HEK293 (cell line): ENCODE results near the gene PRPF40B.

ENCODE experiments used
- CTCF ChIA-PET: fragments of 350-600 bp; formaldehyde crosslinking; extraction: SDS; loops from one replicate; lab custom pipeline; 2021; ENCODE audit warnings: antibody characterized with exemption; lab: Yijun Ruan, JAX
- POLR2A ChIA-PET: fragments of 300-600 bp; formaldehyde crosslinking; extraction: SDS; loops from one replicate; lab custom pipeline; 2020; ENCODE audit warnings: antibody characterized with exemption, inconsistent platforms; lab: Yijun Ruan, JAX
- H3K27ac ChIP-seq: fragments of 200-500 bp; sonication (Bioruptor generic); 2 replicates; pipeline ENCODE4 v1.5.1; 2014; ENCODE audit warnings: low read depth, low read length, control low read depth, inconsistent platforms; ENCODE audit errors: extremely low read depth
- H3K36me3 ChIP-seq, 2 experiments: fragments of 200-500 bp in 1 of 2; sonication (Bioruptor generic) in 1 of 2; 1 replicate in 1 of 2; 2 replicates in 1 of 2; pipeline ENCODE4 v1.5.1; 2014 to 2017; ENCODE audit warnings: inconsistent platforms in 2 of 2, low read length in 2 of 2; ENCODE audit not compliant: control insufficient read depth in 2 of 2, insufficient read depth in 1 of 2
- H3K4me1 ChIP-seq: fragments of 200-500 bp; sonication (Bioruptor generic); 2 replicates; pipeline ENCODE4 v1.5.1; 2014; ENCODE audit warnings: mild to moderate bottlenecking, low read length, inconsistent platforms; ENCODE audit not compliant: control insufficient read depth, insufficient read depth
- H3K4me3 ChIP-seq: 2 replicates; pipeline ENCODE4 v1.5.1; 2011; ENCODE audit warnings: low read depth, mild to moderate bottlenecking, control low read depth, low read length, moderate library complexity
- H3K9me3 ChIP-seq: fragments of 200-500 bp; sonication (Bioruptor generic); 2 replicates; pipeline ENCODE4 v1.5.1; 2014; ENCODE audit warnings: low read depth, low read length, inconsistent platforms; ENCODE audit not compliant: control insufficient read depth, insufficient read depth
- GLIS1 ChIP-seq: fragments of 450-650 bp; formaldehyde crosslinking; IDR thresholded peaks from 2 replicates; pipeline ENCODE4 v1.5.1; 2016; ENCODE audit warnings: missing biosample characterization, missing genetic modification characterization
- GLIS2 ChIP-seq: fragments of 450-650 bp; formaldehyde crosslinking; IDR thresholded peaks from 2 replicates; pipeline ENCODE4 v1.5.1; 2016; ENCODE audit warnings: missing biosample characterization, missing genetic modification characterization
- INSM2 ChIP-seq: fragments of 450-650 bp; formaldehyde crosslinking; IDR thresholded peaks from 2 replicates; pipeline ENCODE4 v1.5.1; 2016; ENCODE audit warnings: missing biosample characterization, missing genetic modification characterization
- KLF9 ChIP-seq: fragments of 450-650 bp; formaldehyde crosslinking; IDR thresholded peaks from 2 replicates; pipeline ENCODE4 v1.5.1; 2016; ENCODE audit warnings: missing biosample characterization, missing genetic modification characterization, low read depth
- OSR2 ChIP-seq: fragments of 450-650 bp; formaldehyde crosslinking; IDR thresholded peaks from 2 replicates; pipeline ENCODE4 v1.5.1; 2016; ENCODE audit warnings: missing biosample characterization, missing genetic modification characterization
- REPIN1 ChIP-seq: fragments of 450-650 bp; formaldehyde crosslinking; IDR thresholded peaks from 2 replicates; pipeline ENCODE4 v1.5.1; 2017; ENCODE audit warnings: missing biosample characterization, missing genetic modification characterization, low read depth
- YY1 ChIP-seq: fragments of 450-650 bp; formaldehyde crosslinking; IDR thresholded peaks from 2 replicates; pipeline ENCODE4 v1.5.1; 2018; ENCODE audit warnings: missing biosample characterization, missing genetic modification characterization
- ZBTB17 ChIP-seq: fragments of 450-650 bp; formaldehyde crosslinking; IDR thresholded peaks from 2 replicates; pipeline ENCODE4 v1.5.1; 2016; ENCODE audit warnings: missing biosample characterization, missing genetic modification characterization
- ZBTB21 ChIP-seq: fragments of 450-650 bp; formaldehyde crosslinking; IDR thresholded peaks from 2 replicates; pipeline ENCODE4 v1.5.1; 2017; ENCODE audit warnings: missing biosample characterization, missing genetic modification characterization
- ZFP37 ChIP-seq: fragments of 450-650 bp; formaldehyde crosslinking; IDR thresholded peaks from 2 replicates; pipeline ENCODE4 v1.5.1; 2016; ENCODE audit warnings: missing biosample characterization, missing genetic modification characterization
- ZFP41 ChIP-seq: fragments of 450-650 bp; formaldehyde crosslinking; IDR thresholded peaks from 2 replicates; pipeline ENCODE4 v1.5.1; 2016; ENCODE audit warnings: missing biosample characterization, missing genetic modification characterization, borderline replicate concordance
- ZIC2 ChIP-seq: fragments of 450-650 bp; formaldehyde crosslinking; IDR thresholded peaks from 2 replicates; pipeline ENCODE4 v1.5.1; 2016; ENCODE audit warnings: missing biosample characterization, missing genetic modification characterization
- ZNF132 ChIP-seq: fragments of 450-650 bp; formaldehyde crosslinking; IDR thresholded peaks from 2 replicates; pipeline ENCODE4 v1.5.1; 2017; ENCODE audit warnings: missing biosample characterization, missing genetic modification characterization, borderline replicate concordance
- ZNF19 ChIP-seq: fragments of 450-650 bp; formaldehyde crosslinking; IDR thresholded peaks from 2 replicates; pipeline ENCODE4; 2016; ENCODE audit warnings: missing biosample characterization, missing genetic modification characterization, low read depth
- ZNF202 ChIP-seq: fragments of 450-650 bp; formaldehyde crosslinking; IDR thresholded peaks from 2 replicates; pipeline ENCODE4 v1.5.1; 2016; ENCODE audit warnings: missing biosample characterization, missing genetic modification characterization, borderline replicate concordance
- ZNF350 ChIP-seq: fragments of 450-650 bp; formaldehyde crosslinking; IDR thresholded peaks from 2 replicates; pipeline ENCODE4 v1.5.0; 2017; ENCODE audit warnings: missing biosample characterization, mild to moderate bottlenecking, missing genetic modification characterization
- ZNF354C ChIP-seq: fragments of 450-650 bp; formaldehyde crosslinking; IDR thresholded peaks from 2 replicates; pipeline ENCODE4 v1.5.1; 2016; ENCODE audit warnings: missing biosample characterization, missing genetic modification characterization, low read depth, borderline replicate concordance
- ZNF37A ChIP-seq: fragments of 450-650 bp; IDR thresholded peaks from 2 replicates; pipeline ENCODE4 v1.5.1; 2018; ENCODE audit warnings: missing biosample characterization, missing genetic modification characterization
- ZNF433 ChIP-seq: fragments of 450-650 bp; formaldehyde crosslinking; IDR thresholded peaks from 2 replicates; pipeline ENCODE4 v1.5.1; 2016; ENCODE audit warnings: missing biosample characterization, missing genetic modification characterization, low read depth
- ZNF473 ChIP-seq: fragments of 450-650 bp; formaldehyde crosslinking; IDR thresholded peaks from 2 replicates; pipeline ENCODE4 v1.5.1; 2017; ENCODE audit warnings: missing biosample characterization, missing genetic modification characterization
- ZNF488 ChIP-seq: fragments of 450-650 bp; formaldehyde crosslinking; IDR thresholded peaks from 2 replicates; pipeline ENCODE4 v1.5.1; 2016; ENCODE audit warnings: missing biosample characterization, missing genetic modification characterization
- ZNF610 ChIP-seq: fragments of 450-650 bp; formaldehyde crosslinking; IDR thresholded peaks from 2 replicates; pipeline ENCODE4 v1.5.1; 2016; ENCODE audit warnings: missing biosample characterization, missing genetic modification characterization, borderline replicate concordance
- ZNF623 ChIP-seq: fragments of 450-650 bp; formaldehyde crosslinking; IDR thresholded peaks from 2 replicates; pipeline ENCODE4 v1.5.1; 2016; ENCODE audit warnings: missing biosample characterization, missing genetic modification characterization
- ZNF776 ChIP-seq: fragments of 450-650 bp; formaldehyde crosslinking; IDR thresholded peaks from 2 replicates; pipeline ENCODE4 v1.5.0; 2017; ENCODE audit warnings: missing biosample characterization, missing genetic modification characterization, borderline replicate concordance
- ZNF837 ChIP-seq: fragments of 450-650 bp; formaldehyde crosslinking; IDR thresholded peaks from 2 replicates; pipeline ENCODE4 v1.5.1; 2016; ENCODE audit warnings: missing biosample characterization, missing genetic modification characterization

PRPF40B gene

GRCh38 chr12:49632986-49633702 lies 9.8 kb downstream of the PRPF40B start:
- Histone ChIP-seq H3K4me1 (no peaks in the 10 kb centered on the region; the same call in 1 of the 2 replicates), H3K27ac (no peak overlapping the region), H3K9me3 (no peaks in the 10 kb centered on the region), H3K36me3 (peaks cover 0 to 25% of the 10 kb centered on the region in 2 experiments; a peak in 1 of 3 replicates), H3K4me3 (no peak overlapping the region)
- CTCF ChIA-PET: interaction anchor here (0.6 to 2.2 kb wide), 6 partner anchors 8 to 1423 kb away, joined by 3 to 8 read pairs (median 4); partner anchors contain the start of gene PRPF40B
- TF ChIP-seq GLIS1 (tag by site-specific recombination) (no peak), ZNF350 (tag by site-specific recombination) (no peak), ZFP37 (no peak), INSM2 (no peak), ZBTB21 (tag by site-specific recombination) (no peak), ZNF837 (tag by site-specific recombination) (no peak), ZNF132 (tag by site-specific recombination) (no peak), KLF9 (no peak), ZNF354C (no peak)
- TF ChIP-seq, all 188 proteins: peak for 0
- POLR2A ChIA-PET: interaction anchor here (0.7 kb wide), 1 partner anchor 849 kb away, joined by 5 read pairs; no protein-coding TSS in a partner anchor

- peaks cover 0 to 25% of the 10 kb centered on the region in 2 experiments; a peak in 1 of 3 replicates for H3K36me3 ChIP-seq
- H3K9me3 ChIP-seq: no peaks in the 10 kb centered on the region
- TF ChIP-seq INSM2 (no peak), ZNF433 (no peak), OSR2 (tag by site-specific recombination) (no peak), ZNF776 (tag by site-specific recombination) (no peak), ZNF610 (tag by site-specific recombination) (no peak), ZNF37A (tag by site-specific recombination) (no peak), YY1 (no peak), ZBTB17 (no peak), ZIC2 (tag by site-specific recombination) (peak; percentile 68), GLIS2 (0 out of 2 replicates have a peak, but pooled peaks have one; percentile 21), ZNF488 (tag by site-specific recombination) (no peak), ZNF473 (tag by site-specific recombination) (no peak), GLIS1 (tag by site-specific recombination) (peak; percentile 52), ZNF202 (tag by site-specific recombination) (no peak), REPIN1 (tag by site-specific recombination) (no peak), ZFP41 (tag by site-specific recombination) (no peak), ZNF19 (tag by site-specific recombination) (no peak), ZNF623 (tag by site-specific recombination) (no peak)
- TF ChIP-seq, all 188 proteins: peak for 3
- CTCF ChIA-PET: interaction anchor here (0.6 to 5.1 kb wide), 7 partner anchors 8 to 1423 kb away, joined by 3 to 48 read pairs (median 4); partner anchors contain the start of gene PRPF40B
- no peak overlapping the region for H3K27ac ChIP-seq
- no peak overlapping the region for H3K4me3 ChIP-seq
- H3K4me1 ChIP-seq: no peaks in the 10 kb centered on the region; the same call in 1 of the 2 replicates
- POLR2A ChIA-PET: no interaction called here
Measured at GRCh38 chr12:49633703-49634345, 10.5 kb downstream of the PRPF40B start.
